Kidney epithelial cell (primary cell): ENCODE data around the gene INKA1. TPM values are rescaled to one million over a fixed set of nuclear protein-coding genes. Genes with fewer than 3 reads are reported as not detected.
"Not testable (repeated sequence)": the region's sequence is repeated elsewhere in the genome, so short reads cannot be mapped to it uniquely, and the experiment has no call there.

Source experiments
- DNase-seq: peaks from one replicate; pipeline ENCODE4 v3.0.0-alpha.2; 2010; ENCODE audit warnings: low read depth
- H3K27me3 ChIP-seq: 2 replicates; pipeline ENCODE4 v1.6.0; 2011; ENCODE audit warnings: low read length; ENCODE audit not compliant: control insufficient read depth, insufficient read depth
- H3K36me3 ChIP-seq: 2 replicates; pipeline ENCODE4 v1.5.1; 2011; ENCODE audit warnings: low read length; ENCODE audit not compliant: control insufficient read depth, insufficient read depth
- H3K4me3 ChIP-seq: 2 replicates; pipeline ENCODE4 v1.5.1; 2011; ENCODE audit warnings: low read depth, mild to moderate bottlenecking, control low read depth, low read length
- total RNA-seq: library from RNA; depleted of rRNA; stranded (reverse); fragments of >200 nt; gene quantifications from 2 replicates; pipeline ENCODE4 v1.2.3, GENCODE V29; 2015
- TF ChIP-seq, protein P1 (sequence below): IDR thresholded peaks from 2 replicates; pipeline ENCODE4 v1.5.1; 2011; ENCODE audit warnings: mild to moderate bottlenecking, moderate library complexity, low read length, control low read depth, inconsistent platforms; ENCODE audit not compliant: insufficient read depth, poor library complexity, severe bottlenecking

Gene INKA1
- total RNA-seq, 1 donor from 2014 or later: not detected

GRCh38 chr3:49763981-49764380 lies 39.1 kb upstream of the INKA1 start:
- H3K4me3 ChIP-seq: no peak overlapping the region
- no peaks in the 10 kb centered on the region for H3K27me3 ChIP-seq
- no peak for DNase-seq
- H3K36me3 ChIP-seq: no peaks in the 10 kb centered on the region
- TF ChIP-seq, protein P1, sequence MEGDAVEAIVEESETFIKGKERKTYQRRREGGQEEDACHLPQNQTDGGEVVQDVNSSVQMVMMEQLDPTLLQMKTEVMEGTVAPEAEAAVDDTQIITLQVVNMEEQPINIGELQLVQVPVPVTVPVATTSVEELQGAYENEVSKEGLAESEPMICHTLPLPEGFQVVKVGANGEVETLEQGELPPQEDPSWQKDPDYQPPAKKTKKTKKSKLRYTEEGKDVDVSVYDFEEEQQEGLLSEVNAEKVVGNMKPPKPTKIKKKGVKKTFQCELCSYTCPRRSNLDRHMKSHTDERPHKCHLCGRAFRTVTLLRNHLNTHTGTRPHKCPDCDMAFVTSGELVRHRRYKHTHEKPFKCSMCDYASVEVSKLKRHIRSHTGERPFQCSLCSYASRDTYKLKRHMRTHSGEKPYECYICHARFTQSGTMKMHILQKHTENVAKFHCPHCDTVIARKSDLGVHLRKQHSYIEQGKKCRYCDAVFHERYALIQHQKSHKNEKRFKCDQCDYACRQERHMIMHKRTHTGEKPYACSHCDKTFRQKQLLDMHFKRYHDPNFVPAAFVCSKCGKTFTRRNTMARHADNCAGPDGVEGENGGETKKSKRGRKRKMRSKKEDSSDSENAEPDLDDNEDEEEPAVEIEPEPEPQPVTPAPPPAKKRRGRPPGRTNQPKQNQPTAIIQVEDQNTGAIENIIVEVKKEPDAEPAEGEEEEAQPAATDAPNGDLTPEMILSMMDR: no peak

- TF ChIP-seq, protein P1: no peak
- Histone ChIP-seq H3K36me3 (no peaks in the 10 kb centered on the region), H3K27me3 (no peaks in the 10 kb centered on the region), H3K4me3 (no peak overlapping the region)
- DNase-seq: no peak
These were observed 33.7 kb upstream of the INKA1 start for GRCh38 chr3:49769286-49769915.

DNA sequence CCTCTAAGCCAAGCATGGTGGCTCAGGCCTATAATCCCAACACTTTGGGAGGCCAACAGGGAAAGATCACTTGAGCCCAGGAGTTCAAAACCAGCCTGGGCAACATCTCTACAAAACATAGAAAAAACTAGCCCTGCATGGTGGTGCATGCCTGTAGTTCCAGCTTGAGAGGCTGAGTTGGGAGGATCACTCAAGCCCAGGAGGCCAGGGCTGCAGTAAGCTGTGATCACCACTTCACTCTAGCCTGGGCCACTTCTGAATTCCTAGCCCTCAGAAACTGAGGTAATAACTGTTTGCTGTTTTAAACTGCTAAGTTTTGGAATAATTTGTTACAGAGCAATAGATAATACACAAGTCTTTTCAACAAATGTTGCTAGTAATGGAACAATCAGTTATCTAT lies 33.1 kb upstream of the INKA1 start:
- TF ChIP-seq, protein P1: no peak
- Histone ChIP-seq H3K36me3 (no peaks in the 10 kb centered on the region), H3K27me3 (no peaks in the 10 kb centered on the region)

DNA sequence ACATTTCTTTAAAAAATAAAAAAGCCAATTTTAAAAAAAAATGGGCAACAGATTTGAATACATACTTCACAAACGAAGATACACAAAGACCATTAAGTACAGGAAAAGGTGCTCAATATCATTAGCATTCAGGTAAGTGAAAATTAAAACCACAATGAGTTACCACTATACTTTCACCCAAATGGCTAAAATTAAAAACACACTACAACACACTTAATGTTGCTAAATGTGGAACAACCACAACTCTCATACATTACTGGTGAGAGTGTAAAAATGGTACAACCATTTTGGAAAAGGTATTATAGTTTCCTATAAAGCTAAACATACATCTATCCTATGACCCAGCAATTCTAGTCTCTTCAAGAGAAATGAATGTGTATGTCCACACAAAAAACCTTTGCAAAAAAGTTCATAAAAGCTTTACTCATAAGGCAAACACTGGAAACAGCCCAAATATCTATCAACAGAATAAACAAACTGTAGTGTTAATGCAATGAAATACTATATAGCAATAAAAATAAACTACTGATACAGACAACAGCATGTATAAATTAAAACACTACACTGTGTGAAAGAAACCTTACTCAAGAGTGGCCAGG lies 31.6 kb upstream of the INKA1 start:
- TF ChIP-seq, protein P1: no peak
- Histone ChIP-seq H3K36me3 (no peaks in the 10 kb centered on the region), H3K4me3 (no peak overlapping the region), H3K27me3 (no peaks in the 10 kb centered on the region)
- no peak for DNase-seq

More for the DNA sequence above, 33.1 kb upstream of the INKA1 start:
- DNase-seq: no peak
- H3K4me3 ChIP-seq: no peak overlapping the region

- Histone ChIP-seq H3K27me3 (no peaks in the 10 kb centered on the region), H3K4me3 (no peak overlapping the region), H3K36me3 (no peaks in the 10 kb centered on the region)
- TF ChIP-seq, protein P1: no peak
- no peak for DNase-seq
These were observed 30.4 kb upstream of the INKA1 start for GRCh38 chr3:49772703-49773102.

GRCh38 chr3:49775538-49775937 lies 27.5 kb upstream of the INKA1 start:
- DNase-seq: no peak
- Histone ChIP-seq H3K27me3 (no peaks in the 10 kb centered on the region), H3K36me3 (no peaks in the 10 kb centered on the region), H3K4me3 (no peak overlapping the region)
- TF ChIP-seq, protein P1: no peak

DNA sequence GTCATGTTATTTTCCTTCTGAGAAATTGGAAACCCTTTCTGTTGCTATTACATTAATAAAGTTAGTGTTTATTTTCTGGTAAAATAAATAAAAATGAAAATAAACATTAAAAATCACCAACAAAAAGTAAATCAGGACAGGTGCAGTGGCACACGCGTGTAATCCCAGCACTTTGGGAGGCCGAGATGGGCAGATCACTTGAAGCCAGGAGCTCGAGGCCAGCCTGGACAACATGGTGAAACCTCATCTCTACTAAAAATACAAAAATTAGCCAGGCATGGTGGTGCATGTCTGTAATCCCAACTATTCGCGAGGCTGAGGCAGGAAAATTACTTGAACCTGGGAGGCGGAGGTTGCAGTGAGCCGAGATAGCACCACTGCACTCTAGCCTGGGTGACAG lies 27.0 kb upstream of the INKA1 start:
- H3K27me3 ChIP-seq, H3K4me3 ChIP-seq, H3K36me3 ChIP-seq, DNase-seq: not testable (repeated sequence)
